ENCODE data around the gene TMUB2. TPM values are rescaled to one million over a fixed set of nuclear protein-coding genes. Genes with fewer than 3 reads are reported as not detected.

The TMUB2 gene
- total RNA-seq, 8 experiments from 2014 or later: 24.0 to 41.8 (median 31.8) TPM

DNA sequence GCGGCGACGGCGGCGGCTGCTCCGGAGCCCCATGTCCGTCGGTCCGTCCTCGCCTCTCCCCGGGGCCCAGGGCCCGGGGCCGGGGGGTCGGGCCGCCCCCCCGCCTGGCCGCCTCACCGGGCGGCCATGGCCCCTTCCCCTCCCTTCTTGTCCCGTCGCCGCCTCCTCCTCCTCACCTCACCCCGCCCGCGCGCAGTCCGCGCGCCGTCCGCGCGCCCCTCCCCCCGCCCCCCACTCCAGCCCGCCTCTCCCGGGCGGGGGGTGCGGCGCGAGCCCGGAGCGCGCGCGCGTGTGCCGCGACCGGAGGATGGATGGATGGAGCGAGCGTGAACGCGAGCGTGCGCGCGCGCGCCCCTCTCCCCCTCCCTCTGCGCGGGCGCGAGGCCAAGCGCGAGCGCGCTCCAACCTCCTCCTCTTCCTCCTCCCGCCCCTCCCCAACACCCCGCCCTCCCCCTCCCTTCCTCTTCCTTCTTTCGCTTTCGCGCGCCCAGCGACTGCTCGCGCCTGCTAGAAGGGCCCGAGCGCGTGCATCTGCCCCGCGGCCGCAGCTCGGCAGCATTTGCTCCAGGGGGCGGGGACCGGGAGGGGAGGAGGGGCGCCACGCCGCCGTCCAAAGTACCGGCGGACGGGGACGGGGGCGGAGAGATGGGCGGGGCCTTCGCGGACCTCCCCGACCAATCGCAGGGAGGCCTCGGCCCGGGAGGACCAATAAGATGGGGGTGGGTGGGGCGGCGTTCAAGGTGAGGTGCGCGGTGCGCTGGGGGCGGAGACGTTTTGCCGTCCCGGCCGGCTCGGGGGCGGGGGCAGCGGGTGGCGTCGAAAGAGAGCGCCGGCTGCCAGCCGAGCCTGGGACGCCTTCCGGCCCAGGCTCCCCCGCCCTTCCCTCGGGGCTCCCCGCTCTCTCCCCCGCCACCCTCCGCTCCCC is 13.0 kb downstream of the TMUB2 start, which contains the start of gene ATXN7L3:
TSS of gene ATXN7L3 (minus strand) at position 332 of the 925 bp plus-strand sequence. CDS start 1,814 bp downstream, outside the sequence.
- peak; percentile 64 to 85 (median 78) for ATAC-seq (replicated peaks in 6 of 8)
- H3K4me1 ChIP-seq (replicated peaks in 1 of 2): peaks cover 15 to 16% of the 10 kb centered on the region in 2 donors
- in situ Hi-C loops (cut with MboI; ENCODE audit: low pct_unique_long_range_greater_than_20kb in 2 of 9, low sequenced_read_pairs in 9 of 9, unreplicated experiment in 9 of 9): loop anchor here in 3 of 9 experiments (25.0 kb wide), 1 partner anchor 137 kb away; the partner anchor contains the start of gene GRN (in 3 of the 3)
- H3K27ac ChIP-seq: peak within 1 kb of the TSS; percentile 97 to 98
- H3K4me3 ChIP-seq: peak within 1 kb of the TSS; percentile 70 to 99 (median 86)
- no CpG with 5 or more reads among the region's 126 CpGs for WGBS, 10 experiments

DNA sequence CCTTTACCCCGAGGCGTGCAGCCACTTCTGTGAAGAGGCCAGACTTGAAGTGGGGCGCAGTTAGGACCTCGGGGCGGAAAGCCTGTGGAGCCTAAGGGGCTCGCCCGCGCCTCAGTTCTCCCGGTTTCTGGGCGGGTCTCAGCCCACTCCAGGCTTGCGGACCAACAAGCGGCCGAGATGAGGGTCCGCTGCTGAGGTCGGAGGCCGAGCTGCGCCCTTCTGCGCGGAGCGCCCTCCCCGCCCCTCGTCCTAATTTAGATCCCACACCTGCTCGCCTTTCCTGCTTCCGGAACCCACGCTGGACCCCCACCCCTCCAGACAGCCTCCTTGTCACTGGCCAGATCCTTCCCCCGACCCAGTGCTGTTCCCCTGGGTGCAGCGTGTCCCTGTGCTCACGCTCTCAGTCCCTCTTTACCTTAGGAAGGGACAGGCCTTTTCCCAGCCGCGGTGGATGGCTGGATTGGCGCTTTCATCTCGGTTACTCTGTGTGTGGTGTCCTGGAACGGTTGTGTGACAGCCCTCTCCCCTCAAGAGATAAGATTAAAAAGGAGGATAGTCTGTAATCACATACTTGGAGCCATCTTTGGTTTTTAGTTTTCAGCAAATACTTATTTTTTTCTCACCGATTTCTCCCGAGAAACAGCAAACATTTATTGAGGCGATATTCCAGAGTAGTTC is 13.8 kb downstream of the TMUB2 start:
- Histone ChIP-seq H3K4me3 (peak overlapping the region; percentile 70 to 99 (median 86)), H3K27ac (peak overlapping the region; percentile 93 to 97), H3K4me1 (replicated peaks in 1 of 2) (peaks cover 15 to 16% of the 10 kb centered on the region in 2 donors)
- peak in 6 of 8 experiments; percentile 22 to 52 (median 46) for ATAC-seq (replicated peaks in 6 of 8)
- WGBS, 10 experiments: 15 to 56% (median 28%) methylated on average over 1 to 7 of the region's 36 CpGs; no CpG with 5 or more reads in 3 of the 10 experiments
- in situ Hi-C loops (cut with MboI; ENCODE audit: low pct_unique_long_range_greater_than_20kb in 2 of 9, low sequenced_read_pairs in 9 of 9, unreplicated experiment in 9 of 9): loop anchor here in 3 of 9 experiments (25.0 kb wide), 1 partner anchor 137 kb away; the partner anchor contains the start of gene GRN (in 3 of the 3)

DNA sequence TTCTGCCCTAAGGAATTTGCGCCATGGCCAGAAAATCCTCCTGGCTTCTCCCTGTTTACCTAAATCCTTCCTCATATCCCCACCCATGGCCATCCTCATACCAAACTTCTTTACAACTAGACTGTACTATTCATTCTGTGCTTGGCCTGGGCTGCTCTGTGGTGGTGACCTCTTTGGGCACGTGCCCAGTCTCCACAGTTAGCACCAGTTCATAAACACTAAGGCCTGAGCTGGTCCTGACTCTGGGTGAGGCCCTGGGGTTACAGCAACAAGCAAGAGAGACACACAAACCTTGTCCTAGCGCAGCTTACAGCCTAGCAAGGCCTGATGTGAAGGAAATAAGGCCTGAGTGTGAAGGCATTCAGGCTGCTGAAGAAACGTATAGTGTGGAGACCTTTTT is 16.0 kb downstream of the TMUB2 start:
- H3K4me1 ChIP-seq (replicated peaks in 1 of 2): peaks cover 11 to 12% of the 10 kb centered on the region in 2 donors
- ATAC-seq (replicated peaks in 6 of 8): no peak
- 60 to 100% (median 80%) methylated on average over 1 to 4 of the region's 4 CpGs; no CpG with 5 or more reads in 2 of the 10 experiments for WGBS, 10 experiments
- H3K27ac ChIP-seq: no peak overlapping the region
- in situ Hi-C loops (cut with MboI; ENCODE audit: low pct_unique_long_range_greater_than_20kb in 2 of 9, low sequenced_read_pairs in 9 of 9, unreplicated experiment in 9 of 9): loop anchor here in 3 of 9 experiments (25.0 kb wide), 1 partner anchor 135 kb away; the partner anchor contains the start of gene GRN (in 3 of the 3)
- no peak overlapping the region for H3K4me3 ChIP-seq

DNA sequence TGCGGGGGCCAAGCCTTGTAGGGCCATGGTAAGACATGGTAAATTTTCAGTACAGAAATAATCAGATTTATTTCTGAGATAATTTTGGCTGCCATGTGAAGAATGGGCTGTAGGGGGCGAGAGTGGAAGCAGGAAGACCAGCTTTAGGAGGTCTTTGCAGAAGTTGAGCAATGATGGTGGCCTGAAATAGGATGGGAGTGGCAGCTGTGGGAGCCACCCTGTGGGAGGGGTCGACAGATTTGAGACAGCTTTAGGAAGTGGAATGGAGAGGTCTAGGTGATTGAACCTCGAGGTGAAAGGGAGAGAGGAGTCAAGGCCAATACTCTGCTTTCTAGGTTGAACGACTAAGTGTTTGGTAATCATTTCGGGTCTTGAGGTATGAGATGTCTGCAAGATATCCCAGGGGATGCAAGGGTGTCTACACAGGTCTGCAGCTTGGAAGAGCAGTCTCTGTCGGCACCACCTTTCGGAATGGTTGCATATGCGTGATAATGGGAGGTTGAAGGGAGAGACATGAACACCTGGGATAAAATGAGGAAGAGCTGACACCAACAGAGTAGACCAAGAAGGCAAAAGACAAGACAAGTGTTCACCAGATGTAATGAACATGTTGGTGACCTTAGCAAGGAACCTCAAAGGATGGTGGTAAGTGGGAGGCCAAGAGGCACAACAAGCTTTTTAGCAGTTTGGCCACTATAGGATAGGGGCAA is 17.1 kb downstream of the TMUB2 start:
- Histone ChIP-seq H3K4me3 (no peak overlapping the region), H3K27ac (no peak overlapping the region), H3K4me1 (replicated peaks in 1 of 2) (peaks cover 5% of the 10 kb centered on the region in 2 donors)
- in situ Hi-C loops (cut with MboI; ENCODE audit: low pct_unique_long_range_greater_than_20kb in 2 of 9, low sequenced_read_pairs in 9 of 9, unreplicated experiment in 9 of 9): loop anchor here in 3 of 9 experiments (25.0 kb wide), 1 partner anchor 133 kb away; the partner anchor contains the start of gene GRN (in 3 of the 3)
- 28 to 80% (median 43%) methylated on average over 1 to 9 of the region's 9 CpGs for WGBS, 10 experiments
- peak in 2 of 8 experiments; percentile 0 for ATAC-seq (replicated peaks in 6 of 8)

DNA sequence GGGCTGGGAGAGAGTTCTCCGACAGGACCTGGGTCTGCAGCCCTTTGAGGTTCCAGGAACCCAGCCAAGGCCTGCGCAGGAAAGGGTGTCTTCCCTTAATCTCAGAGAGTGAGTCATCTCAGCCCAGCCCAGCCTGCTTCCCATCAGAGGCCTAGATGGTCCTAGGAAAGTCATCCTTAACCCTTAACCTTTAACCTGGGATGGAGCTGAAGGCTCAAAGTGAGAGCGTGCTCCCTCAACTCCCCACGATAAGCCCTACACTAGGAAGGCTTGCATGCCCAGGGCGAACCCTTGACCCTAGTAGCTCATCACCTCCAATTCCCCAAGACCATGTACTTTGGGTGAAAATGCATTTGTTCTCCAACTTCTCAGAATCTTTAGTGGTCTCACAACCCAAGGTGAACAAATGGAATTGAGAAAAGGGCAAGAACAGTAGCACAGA is 17.7 kb downstream of the TMUB2 start:
- 0 to 92% (median 76%) methylated on average over 1 to 5 of the region's 5 CpGs; no CpG with 5 or more reads in 3 of the 10 experiments for WGBS, 10 experiments
- H3K4me3 ChIP-seq: no peak overlapping the region
- peaks cover 5% of the 10 kb centered on the region in 2 donors for H3K4me1 ChIP-seq (replicated peaks in 1 of 2)
- peak in 2 of 8 experiments; percentile 11 to 12 for ATAC-seq (replicated peaks in 6 of 8)
- in situ Hi-C loops (cut with MboI; ENCODE audit: low pct_unique_long_range_greater_than_20kb in 2 of 9, low sequenced_read_pairs in 9 of 9, unreplicated experiment in 9 of 9): loop anchor here in 3 of 9 experiments (25.0 kb wide), 1 partner anchor 133 kb away; the partner anchor contains the start of gene GRN (in 3 of the 3)
- no peak overlapping the region for H3K27ac ChIP-seq

DNA sequence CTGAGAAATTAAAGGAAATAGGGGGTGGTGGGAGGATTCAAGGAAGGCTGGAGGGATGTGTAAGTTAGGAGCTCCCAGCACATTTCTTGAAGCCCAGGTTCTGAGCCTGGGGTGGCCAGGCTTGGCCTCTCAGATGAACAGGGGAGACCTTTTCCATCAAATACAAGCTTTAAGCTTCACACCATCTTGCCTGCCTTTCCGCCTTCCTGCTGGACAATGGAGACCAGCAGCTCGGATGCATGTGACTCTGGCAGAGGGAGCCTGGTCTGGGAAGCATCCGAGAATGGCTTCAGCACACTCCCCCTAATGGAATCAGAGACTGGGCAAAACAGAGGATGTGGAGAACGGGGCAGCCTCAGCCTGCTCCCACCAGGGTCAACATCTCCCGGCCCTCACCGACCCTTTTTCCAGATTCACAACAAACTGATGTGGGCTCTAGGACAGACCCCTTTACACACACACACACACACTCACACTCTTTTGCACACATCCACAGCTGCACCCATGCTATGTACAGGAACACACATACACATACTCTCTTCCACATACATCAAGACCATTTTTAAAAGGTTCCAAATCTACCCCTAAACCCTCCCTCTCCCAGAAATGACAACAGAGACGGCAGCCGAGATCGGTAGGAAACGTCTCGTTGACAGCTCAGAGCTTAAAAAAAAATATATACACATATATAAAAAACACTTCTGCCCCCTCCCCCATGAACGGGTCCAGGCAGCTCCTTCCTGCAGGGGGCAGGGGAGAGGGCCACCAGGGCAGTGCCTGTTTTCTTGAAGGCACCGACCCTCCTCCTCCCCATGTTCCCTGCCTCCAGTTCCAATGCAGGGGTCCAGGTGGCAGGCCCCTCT is 19.4 kb downstream of the TMUB2 start:
- Histone ChIP-seq H3K27ac (no peak overlapping the region), H3K4me1 (replicated peaks in 1 of 2) (peaks cover 4 to 7% of the 10 kb centered on the region in 2 donors), H3K4me3 (no peak overlapping the region)
- no peak for ATAC-seq (replicated peaks in 6 of 8)
- WGBS, 10 experiments: 39 to 100% (median 62%) methylated on average over 1 to 7 of the region's 13 CpGs; no CpG with 5 or more reads in 4 of the 10 experiments
- in situ Hi-C loops (cut with MboI; ENCODE audit: low pct_unique_long_range_greater_than_20kb in 2 of 9, low sequenced_read_pairs in 9 of 9, unreplicated experiment in 9 of 9): loop anchor here in 3 of 9 experiments (25.0 kb wide), 1 partner anchor 131 kb away; the partner anchor contains the start of gene GRN (in 3 of the 3)

DNA sequence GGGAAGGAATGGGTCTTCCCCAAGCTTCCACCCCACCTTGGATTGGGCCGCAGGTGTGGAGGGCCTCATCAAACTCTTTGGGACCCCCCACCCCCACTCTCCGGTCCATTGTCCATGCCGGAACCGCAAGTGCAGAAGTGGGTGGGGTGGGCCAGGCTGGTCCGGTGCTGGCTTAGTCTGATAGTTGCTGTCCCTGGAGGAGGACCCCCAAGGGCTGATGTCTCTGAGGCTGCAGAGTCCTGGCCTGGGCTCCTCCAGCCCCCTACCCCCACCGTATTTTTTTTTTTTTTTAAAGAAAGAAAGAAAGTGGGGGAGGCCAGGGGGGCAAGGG is 20.0 kb downstream of the TMUB2 start:
- in situ Hi-C loops (cut with MboI; ENCODE audit: low pct_unique_long_range_greater_than_20kb in 2 of 9, low sequenced_read_pairs in 9 of 9, unreplicated experiment in 9 of 9): loop anchor here in 3 of 9 experiments (25.0 kb wide), 1 partner anchor 131 kb away; the partner anchor contains the start of gene GRN (in 3 of the 3)
- no peak overlapping the region for H3K4me3 ChIP-seq
- no peak overlapping the region for H3K27ac ChIP-seq
- no peak for ATAC-seq (replicated peaks in 6 of 8)
- 96% methylated on average over 4 of the region's 6 CpGs; no CpG with 5 or more reads in 9 of the 10 experiments for WGBS, 10 experiments
- H3K4me1 ChIP-seq (replicated peaks in 1 of 2): peaks cover 6 to 7% of the 10 kb centered on the region in 2 donors

DNA sequence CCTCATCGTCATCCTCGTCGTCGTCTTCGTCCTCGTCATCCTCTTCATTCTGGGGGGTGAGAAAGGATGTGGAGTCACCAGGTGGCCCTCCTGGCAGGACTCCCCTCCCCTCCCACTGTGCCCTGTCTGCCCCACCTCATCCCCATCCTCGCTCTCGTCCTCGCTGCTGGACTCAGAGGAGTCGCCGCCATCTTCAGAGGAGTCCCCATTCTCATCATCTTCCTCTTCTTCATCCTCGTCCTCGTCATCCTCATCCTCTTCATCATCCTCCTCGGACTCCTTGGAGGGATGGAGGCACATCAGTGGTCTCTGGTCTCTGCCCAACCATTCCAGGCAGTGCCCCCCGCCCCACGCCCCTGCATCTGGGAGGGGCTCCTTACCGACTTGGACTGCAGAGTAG is 20.5 kb downstream of the TMUB2 start:
- 87% methylated on average over 3 of the region's 17 CpGs; no CpG with 5 or more reads in 9 of the 10 experiments for WGBS, 10 experiments
- Histone ChIP-seq H3K4me1 (replicated peaks in 1 of 2) (peaks cover 6 to 10% of the 10 kb centered on the region in 2 donors), H3K4me3 (no peak overlapping the region), H3K27ac (no peak overlapping the region)
- no peak for ATAC-seq (replicated peaks in 6 of 8)
- in situ Hi-C loops (cut with MboI; ENCODE audit: low pct_unique_long_range_greater_than_20kb in 2 of 9, low sequenced_read_pairs in 9 of 9, unreplicated experiment in 9 of 9): loop anchor here in 3 of 9 experiments (25.0 kb wide), 1 partner anchor 130 kb away; the partner anchor contains the start of gene GRN (in 3 of the 3)

DNA sequence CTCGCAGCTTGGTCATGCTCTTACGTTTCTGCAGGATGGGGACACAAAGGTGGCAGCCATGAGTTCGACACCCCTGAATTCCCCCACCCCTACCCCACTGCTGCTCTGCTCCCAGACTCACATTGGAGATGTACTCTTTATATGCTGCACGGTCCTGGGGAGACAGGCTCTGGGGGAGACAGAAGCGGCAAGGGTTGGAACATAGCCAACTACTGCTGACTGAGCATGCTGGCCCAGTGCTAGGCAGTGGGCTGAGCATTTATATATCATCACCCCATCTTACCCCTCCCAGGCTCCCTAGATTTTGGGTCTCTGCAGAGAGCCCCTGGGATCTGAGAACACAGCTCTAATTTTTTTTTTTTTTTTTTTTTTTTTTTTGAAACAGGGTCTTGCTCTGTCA is 21.0 kb downstream of the TMUB2 start:
- in situ Hi-C loops (cut with MboI; ENCODE audit: low pct_unique_long_range_greater_than_20kb in 2 of 9, low sequenced_read_pairs in 9 of 9, unreplicated experiment in 9 of 9): loop anchor here in 3 of 9 experiments (25.0 kb wide), 1 partner anchor 130 kb away; the partner anchor contains the start of gene GRN (in 3 of the 3)
- no peak overlapping the region for H3K4me3 ChIP-seq
- no peak for ATAC-seq (replicated peaks in 6 of 8)
- H3K4me1 ChIP-seq (replicated peaks in 1 of 2): peaks cover 6 to 14% of the 10 kb centered on the region in 2 donors
- WGBS, 10 experiments: 83 to 100% (median 100%) methylated on average over 1 of the region's 5 CpGs; no CpG with 5 or more reads in 6 of the 10 experiments
- H3K27ac ChIP-seq: no peak overlapping the region

DNA sequence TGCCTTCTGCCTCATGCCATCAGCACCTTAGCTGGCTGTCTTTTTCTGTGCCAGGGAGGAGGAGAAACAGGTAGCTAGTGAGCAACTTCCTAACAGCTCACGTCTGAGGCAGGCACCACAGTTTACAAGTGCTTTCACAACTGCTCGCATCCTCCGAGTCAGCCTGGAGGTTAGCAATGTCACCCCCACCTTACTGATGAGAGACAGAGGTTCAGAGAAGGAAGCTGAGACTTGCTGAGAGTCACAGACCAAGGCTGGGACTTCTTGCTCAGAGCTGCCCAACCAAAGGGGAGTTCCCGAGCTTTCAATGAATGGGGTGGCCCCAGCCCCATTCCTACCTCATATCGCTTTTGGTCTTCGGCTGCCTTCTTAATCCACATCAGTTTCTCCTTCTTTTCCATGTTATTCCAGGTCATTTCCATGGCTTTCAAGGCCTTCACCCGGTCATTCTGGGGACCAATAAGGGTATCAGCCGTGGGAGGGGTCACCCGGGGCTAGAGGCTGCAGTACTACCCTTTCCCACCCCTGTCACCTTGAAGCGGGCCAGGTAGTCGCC is 23.1 kb downstream of the TMUB2 start:
- WGBS, 10 experiments: 68 to 100% (median 84%) methylated on average over 1 to 4 of the region's 11 CpGs; no CpG with 5 or more reads in 3 of the 10 experiments
- ATAC-seq (replicated peaks in 6 of 8): no peak
- Histone ChIP-seq H3K4me3 (no peak overlapping the region), H3K27ac (no peak overlapping the region), H3K4me1 (replicated peaks in 1 of 2) (peaks cover 6 to 17% of the 10 kb centered on the region in 2 donors)
- in situ Hi-C loops (cut with MboI; ENCODE audit: low pct_unique_long_range_greater_than_20kb in 2 of 9, low sequenced_read_pairs in 9 of 9, unreplicated experiment in 9 of 9): loop anchor here in 6 of 9 experiments (10.0 to 25.0 kb wide), 2 partner anchors 115 to 127 kb away; partner anchors contain the start of genes GRN (in 3 of the 6) and SLC25A39 (in 3 of the 6)
